HG02798 (cell line): ENCODE measurements around the gene SPR.
"Not testable (repeated sequence)": the region's sequence is repeated elsewhere in the genome, so short reads cannot be mapped to it uniquely, and the experiment has no call there.

Experiments
- ATAC-seq: cut with Tn5 transposase; IDR thresholded peaks from one replicate; pipeline ENCODE4 v1.9.1; 2021; ENCODE audit warnings: mild to moderate bottlenecking; ENCODE audit not compliant: unreplicated experiment, poor library complexity

Gene SPR

DNA sequence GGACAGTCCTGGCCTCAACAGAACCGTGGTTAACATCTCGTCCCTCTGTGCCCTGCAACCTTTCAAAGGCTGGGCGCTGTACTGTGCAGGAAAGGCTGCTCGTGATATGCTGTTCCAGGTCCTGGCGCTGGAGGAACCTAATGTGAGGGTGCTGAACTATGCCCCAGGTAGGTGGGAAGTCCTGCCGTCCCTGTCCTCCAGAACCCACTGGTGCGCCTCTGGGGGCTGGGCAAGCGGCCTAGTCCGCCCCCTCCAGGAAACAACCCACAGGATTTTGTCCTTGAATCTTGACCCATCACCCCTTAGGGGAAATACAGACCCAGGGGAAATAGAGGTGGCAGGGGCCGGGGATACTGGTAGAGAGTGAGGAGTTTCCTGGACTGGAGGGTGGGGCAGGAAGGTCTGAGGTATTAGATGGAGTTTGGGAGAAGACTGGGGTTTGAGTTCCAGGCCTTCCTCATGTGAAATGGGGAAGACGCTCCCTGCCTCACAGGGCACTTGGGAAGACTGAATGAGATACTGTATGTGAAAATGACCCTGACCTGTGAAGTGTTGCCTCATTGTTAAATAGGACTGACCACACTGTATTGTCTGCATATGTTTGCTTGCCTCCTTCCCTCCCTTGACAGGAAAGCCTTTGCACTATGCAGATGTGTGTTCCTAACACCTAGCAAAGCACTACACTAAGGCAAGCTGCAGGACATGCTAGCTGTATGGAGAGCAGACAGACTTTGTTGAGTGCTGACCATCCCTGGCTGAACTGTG, 1.4 kb downstream of the SPR start:
- ATAC-seq = no peak

DNA sequence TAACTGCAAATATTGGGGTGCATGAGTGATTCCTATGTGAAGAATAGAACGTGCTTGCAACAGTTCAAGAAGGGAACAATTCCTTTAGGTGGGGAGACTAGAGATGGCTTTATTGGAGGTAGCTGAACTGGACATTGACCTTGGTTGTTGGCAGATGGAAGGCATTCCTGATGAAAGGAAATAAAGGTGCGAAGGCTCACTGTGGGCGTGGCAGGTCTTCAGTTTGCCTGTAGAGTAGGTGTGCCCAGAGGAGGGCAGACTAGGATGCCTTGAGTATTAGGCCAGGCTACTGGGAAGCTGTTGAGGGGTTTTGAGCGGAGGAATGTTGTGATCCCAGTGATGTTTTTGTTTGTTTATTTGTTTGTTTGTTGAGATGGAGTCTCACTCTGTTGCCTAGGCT, 2.8 kb downstream of the SPR start:
- ATAC-seq = no peak

DNA sequence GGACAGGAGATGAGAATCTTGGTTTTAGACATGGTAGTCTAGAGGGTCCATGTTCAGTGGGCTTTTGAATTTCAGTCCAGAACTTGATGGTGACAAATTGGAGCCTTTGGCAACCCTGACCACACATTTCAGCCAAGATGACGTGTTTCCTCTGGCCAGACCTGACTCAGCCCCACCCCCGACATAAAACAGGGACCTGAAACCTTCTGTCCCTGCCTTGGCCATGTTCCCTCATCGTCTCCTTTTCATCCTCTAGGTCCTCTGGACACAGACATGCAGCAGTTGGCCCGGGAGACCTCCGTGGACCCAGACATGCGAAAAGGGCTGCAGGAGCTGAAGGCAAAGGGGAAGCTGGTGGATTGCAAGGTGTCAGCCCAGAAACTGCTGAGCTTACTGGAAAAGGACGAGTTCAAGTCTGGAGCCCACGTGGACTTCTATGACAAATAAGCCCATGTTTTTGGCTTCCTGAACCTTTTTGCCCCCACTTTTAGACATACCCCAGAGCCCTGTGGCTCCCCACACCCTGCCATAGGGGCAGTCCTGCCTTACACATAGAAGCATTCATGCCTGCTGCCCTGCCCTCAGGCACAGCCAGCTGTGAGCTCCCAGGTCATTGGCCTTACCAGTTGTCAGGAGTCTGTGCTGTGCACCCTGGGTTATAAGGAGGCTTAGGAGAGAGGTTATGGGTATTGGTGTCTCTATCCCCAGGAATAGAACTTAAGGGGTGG, 4.0 kb downstream of the SPR start:
- no peak for ATAC-seq

- ATAC-seq = peak; percentile 66
Measured at GRCh38 chr2:72892506-72893173, 5.4 kb downstream of the SPR start.

DNA sequence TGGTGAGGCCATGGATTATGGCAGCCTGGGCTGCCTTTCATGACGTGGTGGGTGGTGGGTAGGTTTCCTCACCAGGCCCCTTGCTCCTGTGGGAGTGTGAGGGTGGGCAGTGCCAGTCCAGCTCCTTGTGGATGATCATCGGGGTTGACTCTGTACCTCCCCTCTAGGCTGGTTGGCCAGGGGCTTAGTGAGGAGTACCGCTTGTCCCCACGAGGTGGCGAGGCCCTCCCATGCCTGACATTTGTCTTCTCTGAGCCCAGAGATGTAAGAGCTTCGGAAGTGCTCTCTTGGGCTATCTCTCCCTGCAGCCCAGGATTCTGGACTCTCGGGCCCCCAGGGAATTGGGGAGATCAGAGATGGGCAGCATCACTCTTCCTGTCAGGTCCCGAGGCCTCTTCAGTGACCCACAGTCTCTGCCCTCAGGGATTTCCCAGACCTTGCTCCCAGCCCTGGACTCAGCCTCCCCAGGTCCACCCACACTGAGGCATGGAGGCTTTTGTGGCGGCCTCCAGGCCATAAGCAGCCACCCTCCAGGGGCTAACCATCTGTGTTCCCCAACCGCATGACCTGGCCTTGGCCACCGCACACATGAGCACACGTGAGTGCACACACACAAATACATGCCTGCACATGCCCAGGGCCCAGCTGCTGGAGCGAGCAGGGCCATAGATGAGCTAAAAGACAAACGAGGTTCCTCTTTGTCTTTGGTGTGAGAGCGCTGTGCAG, 6.5 kb downstream of the SPR start:
- ATAC-seq = peak; percentile 74

DNA sequence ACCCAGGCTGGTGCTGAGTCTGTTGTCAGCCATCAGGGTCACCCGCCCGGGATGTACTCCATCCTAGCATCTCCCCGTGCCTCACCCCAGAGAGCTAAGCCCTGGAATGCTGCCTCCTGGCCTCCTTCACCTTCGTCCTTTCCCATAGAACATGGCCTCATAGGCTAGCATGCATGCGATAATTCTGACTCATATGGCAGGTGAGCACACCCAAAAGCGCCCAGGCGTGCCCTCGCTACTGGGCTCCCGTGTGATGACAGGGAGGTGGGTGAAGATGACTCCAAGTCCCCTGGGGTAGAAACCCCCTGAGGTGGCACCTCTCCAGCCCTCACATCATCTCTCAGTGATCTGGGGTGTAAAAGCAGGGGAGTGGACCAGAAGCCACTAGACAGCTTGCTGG, 7.3 kb downstream of the SPR start:
- no peak for ATAC-seq

- ATAC-seq = no peak
Measured at GRCh38 chr2:72895154-72895553, 7.9 kb downstream of the SPR start.

DNA sequence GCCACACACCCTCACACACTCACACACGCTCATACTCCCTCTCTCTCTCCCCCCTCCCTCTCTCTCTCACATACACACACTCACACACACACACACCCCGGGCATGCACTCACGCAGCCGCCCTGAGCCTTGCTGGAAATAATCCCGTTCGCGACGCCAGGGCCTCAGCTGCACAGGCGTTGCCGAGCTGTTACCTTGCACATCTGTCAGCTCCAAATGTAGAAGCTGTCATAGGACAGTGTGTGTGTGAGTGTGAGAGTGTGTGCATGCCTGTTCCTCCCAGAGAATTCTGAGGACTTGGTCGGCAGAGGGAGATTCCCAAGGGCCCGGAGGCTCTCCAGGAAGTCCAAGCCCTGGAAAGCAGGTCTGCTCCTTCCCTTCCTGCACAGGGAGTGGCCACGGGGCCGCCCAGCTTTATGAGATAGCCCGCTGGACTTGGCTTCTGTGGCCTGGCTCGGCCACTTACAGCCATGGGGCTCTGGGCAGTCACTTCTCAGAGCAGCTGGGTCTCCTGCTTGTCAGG, 8.6 kb downstream of the SPR start:
- no peak for ATAC-seq

GRCh38 chr2:72896446-72896845, 9.2 kb downstream of the SPR start:
- ATAC-seq = no peak

DNA sequence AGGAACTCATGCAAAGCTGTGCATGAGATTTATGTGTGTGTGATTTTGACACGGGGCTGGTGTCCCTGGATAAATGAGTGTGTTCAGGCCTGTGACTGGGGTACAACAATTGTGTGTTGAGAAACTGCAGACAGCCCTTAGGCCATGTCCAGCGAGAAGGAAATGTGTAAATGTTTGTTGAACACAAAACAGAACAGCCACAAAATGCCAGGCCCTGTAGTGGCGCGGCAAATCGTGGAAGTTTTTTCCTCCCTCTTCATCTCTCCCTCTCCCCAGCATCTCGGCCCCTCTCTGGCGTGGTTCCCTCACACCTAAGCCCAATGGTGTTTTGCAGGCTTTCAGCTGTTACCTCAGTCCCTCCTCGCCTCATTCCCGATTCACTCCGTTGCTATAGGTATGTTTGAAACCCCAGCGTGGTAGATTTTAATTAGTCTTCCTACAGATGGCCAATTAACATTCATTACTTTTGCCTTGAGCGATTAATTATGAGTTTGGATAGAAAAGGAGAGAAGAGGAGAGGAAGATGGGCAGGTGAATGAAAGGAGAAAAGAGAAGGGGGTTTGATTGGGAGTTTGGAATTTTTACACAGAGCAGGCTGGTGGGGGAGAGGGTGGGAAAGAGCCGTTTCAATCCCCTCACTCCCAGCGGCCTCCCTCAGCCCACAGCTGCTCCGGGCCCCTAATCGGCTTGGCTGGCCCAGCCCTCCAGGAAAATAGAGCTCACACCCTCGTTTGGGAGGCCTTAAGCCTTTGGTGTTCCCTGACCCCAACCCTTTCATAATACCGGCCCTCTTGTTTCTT, 10.8 kb downstream of the SPR start:
- no peak for ATAC-seq

- ATAC-seq = no peak
Measured at GRCh38 chr2:72898585-72898906, 11.3 kb downstream of the SPR start.

- ATAC-seq = no peak
Measured at GRCh38 chr2:72900191-72900825, 13.1 kb downstream of the SPR start.

GRCh38 chr2:72901426-72901825, 14.2 kb downstream of the SPR start:
- no peak for ATAC-seq

DNA sequence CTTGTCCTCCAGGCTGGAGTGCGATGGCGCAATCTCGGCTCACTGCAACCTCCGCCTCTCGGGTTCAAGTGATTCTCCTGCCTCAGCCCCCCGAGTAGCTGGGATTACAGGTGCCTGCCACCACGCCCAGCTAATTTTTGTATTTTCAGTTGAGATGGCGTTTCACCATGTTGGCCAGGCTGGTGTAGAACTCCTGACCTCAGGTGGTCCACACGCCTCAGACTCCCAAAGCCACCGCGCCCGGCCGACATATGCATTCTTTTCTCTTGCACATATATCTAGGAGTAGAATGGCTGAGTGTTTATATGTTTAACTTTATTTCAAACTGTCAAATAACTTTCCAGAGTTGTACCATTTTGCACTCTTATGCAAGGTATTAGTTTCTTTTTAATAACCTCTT, 20.2 kb downstream of the SPR start:
- not testable (repeated sequence) for ATAC-seq

DNA sequence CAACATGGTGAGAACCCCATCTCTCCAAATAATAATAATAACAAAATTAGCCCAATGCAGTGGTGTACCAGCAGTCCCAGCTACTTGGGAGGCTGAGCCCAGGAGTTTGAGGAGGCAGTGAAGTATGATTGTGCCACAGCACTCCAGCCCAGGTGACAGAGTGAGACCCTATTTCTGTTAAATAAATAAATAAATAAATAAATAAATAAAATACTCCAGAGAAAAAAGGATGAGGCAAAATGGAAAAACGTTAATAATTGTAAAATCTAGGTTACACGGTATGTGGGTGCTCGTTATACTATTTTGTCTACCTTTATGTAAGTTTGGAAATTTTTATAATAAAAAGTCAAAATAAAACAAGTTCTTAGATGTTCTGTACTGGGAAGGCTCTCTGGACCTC, 21.5 kb downstream of the SPR start:
- no peak for ATAC-seq

DNA sequence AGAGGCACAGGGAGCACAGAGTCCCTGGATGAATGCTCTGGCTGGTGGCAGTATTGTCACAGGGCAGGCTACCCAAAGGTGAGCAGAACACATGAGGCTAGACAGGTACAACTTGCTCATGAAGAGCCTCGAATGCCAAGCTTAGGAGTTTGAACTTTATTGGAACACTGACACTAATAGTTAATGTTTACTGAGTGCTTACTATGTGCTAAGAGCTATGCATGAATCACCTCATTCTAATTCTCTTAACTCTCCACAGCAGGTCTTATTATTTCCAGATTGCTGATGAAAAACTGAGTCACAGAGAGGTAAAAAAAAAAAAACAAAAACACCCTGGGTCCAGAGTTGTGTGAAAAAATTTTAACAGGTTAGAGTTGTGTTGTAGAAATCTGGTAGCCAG, 24.0 kb downstream of the SPR start:
- ATAC-seq = no peak

DNA sequence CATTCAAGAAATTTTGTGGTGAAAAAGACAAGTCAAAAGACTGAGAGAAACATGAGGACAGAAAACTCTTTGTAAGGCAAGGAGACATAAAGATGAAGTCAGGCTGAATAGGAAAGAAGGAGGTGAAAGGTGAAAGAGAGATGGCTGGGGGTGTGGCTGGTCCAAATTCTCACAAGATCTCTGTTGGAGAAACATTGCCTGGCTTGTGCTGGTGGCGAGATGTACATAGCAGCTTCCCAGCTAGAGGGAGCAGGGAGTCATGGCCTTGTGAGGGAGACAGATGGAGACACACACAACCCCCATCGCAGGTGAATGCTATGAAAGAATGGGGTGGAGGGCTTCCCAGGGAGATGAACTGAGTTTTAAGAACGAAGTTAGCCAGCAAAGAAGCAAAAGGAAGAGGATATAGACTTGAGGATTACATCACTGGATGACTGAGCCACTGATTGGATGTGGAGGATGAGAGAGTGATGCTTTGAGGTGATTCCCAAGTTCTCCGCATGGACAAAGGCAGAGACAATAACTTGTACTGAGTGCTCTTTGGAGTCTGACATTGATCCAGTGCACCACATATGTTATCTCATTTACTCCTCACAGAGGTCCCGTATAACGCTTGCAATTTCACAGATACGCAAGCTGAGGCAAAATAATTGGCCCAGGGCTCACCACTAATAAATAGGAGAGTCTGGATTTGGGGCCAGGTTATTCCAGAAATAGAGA, 26.4 kb downstream of the SPR start:
- no peak for ATAC-seq

- no peak for ATAC-seq
Measured at GRCh38 chr2:72914206-72914559, 27.0 kb downstream of the SPR start.
